RWPE1 (cell line): Measurements from ENCODE around the gene LYZ.

Experiments
- CTCF ChIA-PET: fragments of 350-600 bp; sonication (Branson Sonifier 250); formaldehyde crosslinking; extraction: SDS; loops from one replicate; lab custom pipeline; 2021; lab: Yijun Ruan, JAX
- POLR2A ChIA-PET: fragments of 400-600 bp; formaldehyde crosslinking; extraction: SDS; loops from one replicate; lab custom pipeline; 2020; ENCODE audit warnings: antibody characterized with exemption; ENCODE audit not compliant: low non-redundant PET; lab: Yijun Ruan, JAX
- DNase-seq: peaks from one replicate; pipeline ENCODE4 v3.0.0; 2012; ENCODE audit warnings: low spot score
- H3K27ac ChIP-seq: fragments of 450-650 bp; 2 replicates; pipeline ENCODE4 v1.5.1; 2017
- TF ChIP-seq, protein P1 (sequence below): fragments of 450-650 bp; conservative IDR thresholded peaks from 2 replicates; pipeline ENCODE4 v1.5.1; 2017; ENCODE audit warnings: low read depth, mild to moderate bottlenecking

LYZ gene

DNA sequence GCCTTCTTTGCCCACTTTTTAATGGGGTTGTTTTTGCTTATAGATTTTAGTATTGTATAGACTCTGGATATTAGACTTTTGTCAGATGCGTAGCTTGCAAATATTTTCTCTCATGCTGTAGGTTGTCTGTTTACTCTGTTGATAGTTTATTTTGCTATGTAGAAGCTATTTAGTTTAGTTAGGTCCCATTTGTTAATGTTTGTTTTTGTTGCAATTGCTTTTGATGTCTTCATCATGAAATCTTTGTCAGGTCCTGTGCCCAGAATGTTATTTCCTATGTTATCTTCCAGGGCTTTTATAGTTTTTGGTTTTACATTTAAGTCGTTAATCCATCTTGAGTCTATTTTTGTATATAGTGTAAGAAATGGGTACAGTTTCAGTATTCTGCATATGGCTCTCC, 30.0 kb upstream of the LYZ start:
- no peak for DNase-seq
- POLR2A ChIA-PET = no interaction called here
- H3K27ac ChIP-seq = no peak overlapping the region
- TF ChIP-seq, protein P1, sequence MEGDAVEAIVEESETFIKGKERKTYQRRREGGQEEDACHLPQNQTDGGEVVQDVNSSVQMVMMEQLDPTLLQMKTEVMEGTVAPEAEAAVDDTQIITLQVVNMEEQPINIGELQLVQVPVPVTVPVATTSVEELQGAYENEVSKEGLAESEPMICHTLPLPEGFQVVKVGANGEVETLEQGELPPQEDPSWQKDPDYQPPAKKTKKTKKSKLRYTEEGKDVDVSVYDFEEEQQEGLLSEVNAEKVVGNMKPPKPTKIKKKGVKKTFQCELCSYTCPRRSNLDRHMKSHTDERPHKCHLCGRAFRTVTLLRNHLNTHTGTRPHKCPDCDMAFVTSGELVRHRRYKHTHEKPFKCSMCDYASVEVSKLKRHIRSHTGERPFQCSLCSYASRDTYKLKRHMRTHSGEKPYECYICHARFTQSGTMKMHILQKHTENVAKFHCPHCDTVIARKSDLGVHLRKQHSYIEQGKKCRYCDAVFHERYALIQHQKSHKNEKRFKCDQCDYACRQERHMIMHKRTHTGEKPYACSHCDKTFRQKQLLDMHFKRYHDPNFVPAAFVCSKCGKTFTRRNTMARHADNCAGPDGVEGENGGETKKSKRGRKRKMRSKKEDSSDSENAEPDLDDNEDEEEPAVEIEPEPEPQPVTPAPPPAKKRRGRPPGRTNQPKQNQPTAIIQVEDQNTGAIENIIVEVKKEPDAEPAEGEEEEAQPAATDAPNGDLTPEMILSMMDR = no peak
- CTCF ChIA-PET = no interaction called here

DNA sequence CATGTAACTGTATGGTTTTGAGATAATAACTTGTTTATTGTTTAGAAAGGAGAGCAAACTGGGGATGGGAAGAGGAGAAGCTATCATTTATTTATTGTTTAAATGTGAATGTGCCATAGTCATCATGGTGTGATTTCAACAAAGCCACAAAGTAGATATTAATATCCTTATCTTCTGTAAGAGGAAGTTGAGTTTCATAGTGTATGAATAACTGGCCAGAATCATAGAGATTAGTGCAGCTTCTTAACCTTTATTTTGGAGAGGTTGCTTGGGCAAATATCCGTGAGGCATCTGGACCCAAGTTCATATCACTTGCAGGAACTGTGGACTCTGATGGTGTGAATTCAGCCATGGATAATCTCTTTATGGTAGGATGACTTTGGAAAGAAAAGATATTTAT, 26.8 kb upstream of the LYZ start:
- TF ChIP-seq, protein P1 = no peak
- POLR2A ChIA-PET = no interaction called here
- CTCF ChIA-PET = interaction anchor here (1.0 kb wide), 1 partner anchor 30 kb away, joined by 5 read pairs; no protein-coding TSS in a partner anchor
- DNase-seq = no peak
- no peak overlapping the region for H3K27ac ChIP-seq

DNA sequence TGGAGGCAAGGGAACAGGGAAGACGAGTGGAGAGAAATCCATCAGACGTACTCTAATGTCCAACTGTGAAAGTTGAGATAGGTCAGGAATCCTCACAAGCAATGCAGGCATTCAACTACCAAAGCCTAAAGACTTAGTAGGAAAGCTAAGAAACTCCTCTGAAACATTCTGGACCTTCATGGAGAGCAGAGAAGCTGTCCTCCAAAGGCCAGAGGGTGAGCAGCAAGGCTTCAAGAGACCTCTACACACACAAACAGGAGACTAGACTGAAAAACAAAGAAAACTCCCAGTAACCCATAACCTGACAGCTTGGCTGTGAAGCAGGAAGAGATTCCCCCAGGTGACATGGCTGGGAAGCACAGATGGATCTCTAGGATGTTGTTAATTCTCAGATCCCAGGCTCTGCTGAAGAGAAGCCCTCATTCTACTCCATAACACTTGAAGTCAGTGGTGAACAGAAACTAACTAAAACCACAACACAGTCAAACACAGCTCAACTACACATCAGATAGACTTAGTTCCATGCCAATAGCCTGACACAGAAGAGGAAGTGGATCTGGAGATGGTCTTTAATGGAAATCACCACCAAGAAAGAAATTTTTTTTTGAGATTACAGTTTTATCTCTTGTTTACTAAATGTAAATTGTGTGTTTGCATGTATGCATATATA, 23.2 kb upstream of the LYZ start:
- H3K27ac ChIP-seq = no peak overlapping the region
- POLR2A ChIA-PET = no interaction called here
- CTCF ChIA-PET = interaction anchor here (0.8 kb wide), 1 partner anchor 19 kb away, joined by 3 read pairs; no protein-coding TSS in a partner anchor
- no peak for DNase-seq
- TF ChIP-seq, protein P1 = no peak

DNA sequence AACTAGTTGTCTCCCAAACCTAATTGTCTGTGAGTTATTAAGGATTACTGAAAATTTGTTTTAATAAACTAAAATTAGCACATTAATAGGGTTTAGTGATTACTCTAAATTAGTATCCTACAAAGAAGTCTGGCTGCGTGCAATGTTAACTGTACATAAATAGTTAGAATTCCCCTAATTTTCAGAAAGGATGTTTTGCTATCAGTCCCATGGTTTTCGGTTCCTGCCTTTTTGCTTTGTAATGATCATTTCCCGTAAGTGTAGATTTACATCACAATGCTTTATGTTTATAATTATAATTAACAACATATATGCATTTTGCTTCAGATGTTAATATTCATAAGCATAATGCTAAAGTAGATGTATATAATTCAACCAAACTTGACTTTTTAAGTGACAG, 19.8 kb upstream of the LYZ start:
- ChIA-PET CTCF (no interaction called here), POLR2A (no interaction called here)
- TF ChIP-seq, protein P1 = no peak
- no peak for DNase-seq
- H3K27ac ChIP-seq = no peak overlapping the region

DNA sequence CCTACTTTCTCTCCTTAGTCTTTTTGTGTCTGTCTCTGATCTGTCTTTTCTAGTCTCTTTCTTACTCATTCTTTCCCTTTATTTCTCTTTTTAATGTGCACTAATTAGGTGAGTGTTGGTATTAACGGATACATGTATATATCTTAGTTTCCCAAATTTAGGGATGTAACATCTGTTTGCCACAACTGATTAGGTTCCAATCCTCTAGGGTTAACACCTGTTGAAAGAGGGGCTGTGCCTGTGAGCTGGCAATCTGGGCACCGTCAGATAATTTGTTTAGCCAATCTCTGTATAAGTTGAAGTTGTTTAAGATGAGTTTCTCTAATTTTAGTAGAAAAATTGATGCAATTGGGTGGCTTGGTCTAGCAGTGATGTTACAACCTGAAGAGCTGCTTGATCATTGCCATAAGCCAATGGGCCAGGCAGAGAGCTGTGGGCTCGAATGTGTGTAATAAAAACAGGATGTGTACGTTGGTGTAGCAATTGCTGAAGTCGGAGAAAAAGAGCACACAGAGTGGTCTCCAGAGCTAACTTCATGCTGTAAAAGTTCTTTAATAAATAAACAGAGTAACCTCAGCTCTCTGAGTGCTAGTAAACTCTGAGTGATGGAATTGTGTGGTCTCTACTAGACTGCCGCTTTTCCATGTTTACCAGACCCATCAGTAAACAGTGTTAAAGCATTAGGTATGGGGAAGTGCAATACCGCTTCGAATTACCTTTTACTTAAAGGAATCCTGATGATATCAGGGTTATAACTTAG, 18.3 kb upstream of the LYZ start:
- no peak overlapping the region for H3K27ac ChIP-seq
- TF ChIP-seq, protein P1 = no peak
- no peak for DNase-seq
- ChIA-PET CTCF (no interaction called here), POLR2A (no interaction called here)

DNA sequence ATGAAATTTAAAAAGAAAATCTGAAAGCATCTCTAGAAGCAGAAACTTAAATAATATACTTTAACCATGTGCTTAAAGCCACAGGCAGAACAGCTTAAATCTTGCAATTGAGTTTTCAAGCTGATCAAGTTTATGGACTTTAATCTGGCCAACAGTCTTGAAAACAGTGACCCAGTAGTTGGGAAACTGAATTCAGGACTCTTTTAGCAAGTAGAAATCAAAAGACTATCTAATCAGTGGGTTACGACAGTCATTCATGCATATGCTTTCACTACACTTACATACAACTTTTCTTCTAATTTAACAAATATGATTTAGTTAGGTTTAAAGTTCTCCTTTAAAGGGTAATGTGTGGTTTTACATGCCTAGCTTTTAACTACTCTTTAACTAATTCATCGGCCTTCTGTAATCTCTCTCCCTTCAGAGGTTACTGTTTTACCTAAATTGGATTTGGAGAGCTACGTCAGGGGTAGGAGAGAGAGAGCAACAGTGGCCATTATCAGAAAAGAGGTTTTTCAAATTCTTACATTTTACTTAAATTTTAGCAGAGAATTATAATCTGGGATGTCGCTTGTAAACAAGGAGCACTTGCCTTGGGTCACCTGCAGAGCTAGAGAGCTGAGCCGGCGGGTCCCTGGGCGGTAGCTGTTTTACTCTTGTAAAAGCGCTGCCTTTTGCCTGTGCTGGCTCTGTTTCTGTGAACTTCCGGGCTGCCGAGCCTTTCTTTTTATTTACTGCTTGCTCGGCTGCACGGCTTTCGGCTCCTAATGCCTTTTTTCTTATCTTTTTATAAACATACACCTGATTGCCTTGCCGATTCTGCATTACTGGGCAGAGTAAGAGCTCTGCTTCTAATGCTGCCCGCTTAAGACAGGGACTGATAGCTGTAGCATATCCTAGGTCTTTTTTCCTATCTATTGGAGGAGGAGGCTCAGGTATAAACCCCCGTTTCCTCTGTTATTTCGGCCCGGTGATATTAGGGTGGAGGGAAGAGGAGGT, 17.4 kb upstream of the LYZ start:
- CTCF ChIA-PET = no interaction called here
- no peak overlapping the region for H3K27ac ChIP-seq
- DNase-seq = no peak
- POLR2A ChIA-PET = no interaction called here
- TF ChIP-seq, protein P1 = no peak
